HCT116 (cell line): ENCODE measurements around the gene NUP210. TPM values are rescaled to one million over a fixed set of nuclear protein-coding genes. Genes with fewer than 3 reads are reported as not detected.

Experiments
- ATAC-seq: fragments of 200-7000 bp; cut with Tn5 transposase; 2 replicates; pipeline ENCODE4 v1.9.1; 2020; ENCODE audit warnings: mild to moderate bottlenecking, moderate library complexity
- BruUV-seq: library from RNA; stranded (reverse); fragments of 400-500 nt; replicated peaks from 2 replicates; lab custom pipeline; 2021; lab: Mats Ljungman, UMichigan
- CTCF ChIA-PET: fragments of 300-600 bp; sonication (Branson Sonifier 250); formaldehyde crosslinking; loops from one replicate; lab custom pipeline; 2021; ENCODE audit warnings: antibody characterized with exemption; lab: Charles Lee
- POLR2A ChIA-PET: fragments of 300-600, 350-600 bp; sonication (Branson Sonifier 250); formaldehyde crosslinking; loops from one replicate; lab custom pipeline; 2021; ENCODE audit warnings: antibody characterized with exemption; lab: Charles Lee
- RAD21 ChIA-PET, 2 experiments: fragments of 300-600 bp; sonication (Branson Sonifier 250); formaldehyde crosslinking; loops; one replicate each; lab custom pipeline; 2023; ENCODE audit warnings: low total read pairs in 2 of 2; ENCODE audit not compliant: uncharacterized antibody in 2 of 2, unreplicated experiment in 2 of 2, low non-redundant PET in 1 of 2; lab: Charles Lee
- DNase-seq: peaks from one replicate; pipeline ENCODE4 v3.0.0-alpha.2; 2010; ENCODE audit warnings: low read depth, low spot score
- H2AFZ ChIP-seq: fragments of 200-600 bp; shearing (Covaris generic), sonication (generic); 2 replicates; pipeline ENCODE4 v1.6.1; 2017; ENCODE audit warnings: low read depth, mixed run types, mixed read lengths, antibody characterized with exemption, low read length; ENCODE audit not compliant: poor library complexity, severe bottlenecking
- H3K27ac ChIP-seq: 2 replicates; pipeline ENCODE4 v1.5.1; 2012; ENCODE audit warnings: low read depth, low read length
- H3K27me3 ChIP-seq: fragments of 200-600 bp; sonication (generic); 2 replicates; pipeline ENCODE4 v1.6.1; 2016; ENCODE audit warnings: mixed run types, low read length, mixed read lengths; ENCODE audit not compliant: insufficient read depth
- H3K36me3 ChIP-seq, 2 experiments: fragments of 200-500 bp in 1 of 2; fragments of 200-600 bp in 1 of 2; sonication (Bioruptor generic) in 1 of 2; sonication (generic) in 1 of 2; 2 replicates each; pipeline versions ENCODE4 v1.5.1 to v1.6.1; 2014 to 2016; ENCODE audit warnings: low read length in 2 of 2, inconsistent platforms in 1 of 2, mixed read lengths in 1 of 2, mixed run types in 1 of 2; ENCODE audit not compliant: insufficient read depth in 2 of 2, control insufficient read depth in 1 of 2
- H3K4me1 ChIP-seq, 2 experiments: fragments of 200-600 bp in 1 of 2; sonication (generic) in 1 of 2; 2 replicates each; pipeline versions ENCODE4 v1.5.1 to v1.6.1; 2012 to 2017; ENCODE audit warnings: low read length in 2 of 2, inconsistent platforms in 1 of 2, mild to moderate bottlenecking in 1 of 2, mixed read lengths in 1 of 2, mixed run types in 1 of 2, moderate library complexity in 1 of 2; ENCODE audit not compliant: insufficient read depth in 2 of 2, control insufficient read depth in 1 of 2
- H3K4me2 ChIP-seq: fragments of 200-600 bp; sonication (generic); 2 replicates; pipeline ENCODE4 v1.6.1; 2017; ENCODE audit warnings: mixed run types, low read length, mixed read lengths
- H3K4me3 ChIP-seq, 2 experiments: fragments of 200-600 bp in 1 of 2; sonication (generic) in 1 of 2; replicated peaks in 1 of 2; 2 replicates each; pipeline ENCODE4 v1.5.1; 2011 to 2016; ENCODE audit warnings: low read length in 2 of 2, control low read depth in 1 of 2, low read depth in 1 of 2, mild to moderate bottlenecking in 1 of 2, mixed read lengths in 1 of 2, mixed run types in 1 of 2
- H3K79me2 ChIP-seq: fragments of 200-600 bp; sonication (generic); 2 replicates; pipeline ENCODE4 v1.6.1; 2017; ENCODE audit warnings: mild to moderate bottlenecking, mixed run types, low read length, moderate library complexity, mixed read lengths; ENCODE audit not compliant: insufficient read depth
- H3K9ac ChIP-seq: fragments of 200-600 bp; sonication (generic); 2 replicates; pipeline ENCODE4 v1.6.1; 2016; ENCODE audit warnings: low read length, mixed read lengths
- H3K9me2 ChIP-seq: fragments of 200-600 bp; sonication (generic), shearing (Covaris generic); 2 replicates; pipeline ENCODE4 v1.6.1; 2017; ENCODE audit warnings: mixed run types, mild to moderate bottlenecking, moderate library complexity; ENCODE audit not compliant: insufficient read depth
- H3K9me3 ChIP-seq, 2 experiments: fragments of 200-500 bp in 1 of 2; fragments of 200-600 bp in 1 of 2; sonication (Bioruptor generic) in 1 of 2; sonication (generic) in 1 of 2; 2 replicates each; pipeline ENCODE4 v1.6.1; 2014 to 2017; ENCODE audit warnings: low read length in 2 of 2, mixed read lengths in 2 of 2, inconsistent platforms in 1 of 2, low read depth in 1 of 2, mild to moderate bottlenecking in 1 of 2, mixed run types in 1 of 2, moderate library complexity in 1 of 2; ENCODE audit not compliant: control insufficient read depth in 1 of 2, insufficient read depth in 1 of 2
- H4K20me1 ChIP-seq: fragments of 200-600 bp; sonication (generic), shearing (Covaris generic); 2 replicates; pipeline ENCODE4 v1.6.1; 2017; ENCODE audit warnings: mixed run types, mild to moderate bottlenecking, moderate library complexity; ENCODE audit not compliant: insufficient read depth
- CEBPB ChIP-seq: IDR thresholded peaks from 2 replicates; pipeline ENCODE4 v1.6.1; 2012; ENCODE audit warnings: low read depth
- EZH2 ChIP-seq: fragments of 200-600 bp; sonication (generic); IDR thresholded peaks from 2 replicates; pipeline ENCODE4 v1.6.1; 2017; ENCODE audit warnings: antibody characterized with exemption, mixed run types
- FOSL1 ChIP-seq: IDR thresholded peaks from 2 replicates; pipeline ENCODE4 v1.6.1; 2012; ENCODE audit warnings: low read depth
- JUND ChIP-seq: IDR thresholded peaks from 2 replicates; pipeline ENCODE4 v1.6.1; 2012
- POLR2AphosphoS5 ChIP-seq: IDR thresholded peaks from 2 replicates; pipeline ENCODE4 v1.6.1; 2011; ENCODE audit warnings: mild to moderate bottlenecking, low read depth, low read length, moderate library complexity
- ZNF274 ChIP-seq: fragments of 200-500 bp; sonication (Bioruptor generic); IDR thresholded peaks from 2 replicates; pipeline ENCODE4 v1.6.1; 2014; ENCODE audit warnings: mild to moderate bottlenecking, low read depth, low read length, inconsistent platforms
- intact Hi-C: fragments of 100-400 bp; cut with micrococcal nuclease; formaldehyde crosslinking; loops from 2 replicates; pipeline ENCODE4 v1.10.0; 2022
- total RNA-seq: library from RNA; stranded (reverse); gene quantifications from one replicate; pipeline ENCODE4 v1.2.1, GENCODE V29; 2021; ENCODE audit not compliant: unreplicated experiment
- TF ChIP-seq, protein P1 (sequence below): IDR thresholded peaks from 2 replicates; pipeline ENCODE4 v1.6.1; 2012
- TF ChIP-seq, protein P2 (sequence below): IDR thresholded peaks from 2 replicates; pipeline ENCODE4 v1.6.1; 2012; ENCODE audit warnings: low read depth

Gene NUP210
- total RNA-seq, 1 experiment from 2014 or later, result 74.9 TPM

DNA sequence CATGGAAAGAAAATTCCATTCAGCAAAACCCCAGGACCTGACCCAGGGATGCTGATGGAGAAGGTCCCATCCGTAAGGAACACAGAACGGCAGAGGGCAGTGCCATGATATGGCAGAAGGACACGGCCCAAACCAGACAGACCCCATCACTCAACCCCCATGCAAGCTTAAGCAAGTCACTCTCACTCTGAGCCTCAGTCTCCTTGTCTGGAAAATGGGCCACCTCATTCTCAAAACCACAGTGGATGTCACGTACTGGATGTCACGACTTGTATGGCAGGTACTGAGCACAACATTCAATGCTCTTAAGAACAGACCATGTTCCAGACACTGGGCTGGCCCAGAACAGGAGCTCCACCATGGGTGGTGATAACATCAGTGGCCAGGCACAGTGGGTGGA, 90.4 kb downstream of the NUP210 start:
- no peaks in the 10 kb centered on the region for H3K9me3 ChIP-seq
- H2AFZ ChIP-seq, result no peak overlapping the region
- ChIA-PET CTCF (no interaction called here), RAD21 (no interaction called here), POLR2A (no interaction called here)
- no peak overlapping the region for H3K9ac ChIP-seq
- intact Hi-C loops, result no loop called here
- no peak overlapping the region for H3K27ac ChIP-seq
- H4K20me1 ChIP-seq, result no peaks in the 10 kb centered on the region
- TF ChIP-seq POLR2AphosphoS5 (no peak), ZNF274 (no peak), FOSL1 (no peak), EZH2 (no peak), JUND (no peak), CEBPB (no peak)
- TF ChIP-seq, protein P1, sequence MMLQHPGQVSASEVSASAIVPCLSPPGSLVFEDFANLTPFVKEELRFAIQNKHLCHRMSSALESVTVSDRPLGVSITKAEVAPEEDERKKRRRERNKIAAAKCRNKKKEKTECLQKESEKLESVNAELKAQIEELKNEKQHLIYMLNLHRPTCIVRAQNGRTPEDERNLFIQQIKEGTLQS, result no peak
- TF ChIP-seq, protein P2, sequence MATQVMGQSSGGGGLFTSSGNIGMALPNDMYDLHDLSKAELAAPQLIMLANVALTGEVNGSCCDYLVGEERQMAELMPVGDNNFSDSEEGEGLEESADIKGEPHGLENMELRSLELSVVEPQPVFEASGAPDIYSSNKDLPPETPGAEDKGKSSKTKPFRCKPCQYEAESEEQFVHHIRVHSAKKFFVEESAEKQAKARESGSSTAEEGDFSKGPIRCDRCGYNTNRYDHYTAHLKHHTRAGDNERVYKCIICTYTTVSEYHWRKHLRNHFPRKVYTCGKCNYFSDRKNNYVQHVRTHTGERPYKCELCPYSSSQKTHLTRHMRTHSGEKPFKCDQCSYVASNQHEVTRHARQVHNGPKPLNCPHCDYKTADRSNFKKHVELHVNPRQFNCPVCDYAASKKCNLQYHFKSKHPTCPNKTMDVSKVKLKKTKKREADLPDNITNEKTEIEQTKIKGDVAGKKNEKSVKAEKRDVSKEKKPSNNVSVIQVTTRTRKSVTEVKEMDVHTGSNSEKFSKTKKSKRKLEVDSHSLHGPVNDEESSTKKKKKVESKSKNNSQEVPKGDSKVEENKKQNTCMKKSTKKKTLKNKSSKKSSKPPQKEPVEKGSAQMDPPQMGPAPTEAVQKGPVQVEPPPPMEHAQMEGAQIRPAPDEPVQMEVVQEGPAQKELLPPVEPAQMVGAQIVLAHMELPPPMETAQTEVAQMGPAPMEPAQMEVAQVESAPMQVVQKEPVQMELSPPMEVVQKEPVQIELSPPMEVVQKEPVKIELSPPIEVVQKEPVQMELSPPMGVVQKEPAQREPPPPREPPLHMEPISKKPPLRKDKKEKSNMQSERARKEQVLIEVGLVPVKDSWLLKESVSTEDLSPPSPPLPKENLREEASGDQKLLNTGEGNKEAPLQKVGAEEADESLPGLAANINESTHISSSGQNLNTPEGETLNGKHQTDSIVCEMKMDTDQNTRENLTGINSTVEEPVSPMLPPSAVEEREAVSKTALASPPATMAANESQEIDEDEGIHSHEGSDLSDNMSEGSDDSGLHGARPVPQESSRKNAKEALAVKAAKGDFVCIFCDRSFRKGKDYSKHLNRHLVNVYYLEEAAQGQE, result no peak
- no peak overlapping the region for H3K4me2 ChIP-seq
- no peak overlapping the region for H3K4me3 ChIP-seq
- H3K9me2 ChIP-seq, result no peaks in the 10 kb centered on the region
- BruUV-seq, result no TSS peak
- DNase-seq, result no peak
- H3K4me1 ChIP-seq, result no peaks in the 10 kb centered on the region
- H3K36me3 ChIP-seq, result peaks cover 14 to 32% of the 10 kb centered on the region in 2 experiments; a peak in 3 of 4 replicates
- no peak for ATAC-seq
- H3K79me2 ChIP-seq, result no peaks in the 10 kb centered on the region
- H3K27me3 ChIP-seq, result no peaks in the 10 kb centered on the region
